ENCODE results near the gene AP3D1.

- TF ChIP-seq GATA2 (IDR thresholded peaks at IDR 0.05; ENCODE audit: low read depth, low read length) (no peak), GATA3 (IDR thresholded peaks at IDR 0.05; ENCODE audit: low read depth, low read length) (no peak)
Measured at GRCh38 chr19:2077398-2077797, 74.0 kb downstream of the AP3D1 start.

Measured in SH-SY5Y (cell line).